ENCODE data around the gene PPHLN1. TPM values are rescaled to one million over a fixed set of nuclear protein-coding genes. Genes with fewer than 3 reads are reported as not detected.
A peak's percentile ranks its signal among the peaks of the same experiment; 100 is the strongest.
"Not testable (repeated sequence)": the region's sequence is repeated elsewhere in the genome, so short reads cannot be mapped to it uniquely, and the experiment has no call there.

Gene PPHLN1
- total RNA-seq, 1 donor from 2014 or later, result 50.3 TPM

GRCh38 chr12:42326541-42327226, 717 bp downstream of the PPHLN1 start:
- peak overlapping the region; percentile 88 for H3K27ac Mint-ChIP-seq (ENCODE audit: unreplicated experiment)
- H3K27me3 Mint-ChIP-seq (ENCODE audit: unreplicated experiment), result peaks cover 10% of the 10 kb centered on the region
- DNase-seq (ENCODE audit: low spot score), result no peak
- H3K9me3 Mint-ChIP-seq (ENCODE audit: unreplicated experiment), result no peaks in the 10 kb centered on the region
- peak overlapping the region; percentile 97 for H3K4me3 Mint-ChIP-seq (ENCODE audit: unreplicated experiment)
- peaks cover 19% of the 10 kb centered on the region for H3K4me1 Mint-ChIP-seq (ENCODE audit: unreplicated experiment)
- TF ChIP-seq, protein P1, sequence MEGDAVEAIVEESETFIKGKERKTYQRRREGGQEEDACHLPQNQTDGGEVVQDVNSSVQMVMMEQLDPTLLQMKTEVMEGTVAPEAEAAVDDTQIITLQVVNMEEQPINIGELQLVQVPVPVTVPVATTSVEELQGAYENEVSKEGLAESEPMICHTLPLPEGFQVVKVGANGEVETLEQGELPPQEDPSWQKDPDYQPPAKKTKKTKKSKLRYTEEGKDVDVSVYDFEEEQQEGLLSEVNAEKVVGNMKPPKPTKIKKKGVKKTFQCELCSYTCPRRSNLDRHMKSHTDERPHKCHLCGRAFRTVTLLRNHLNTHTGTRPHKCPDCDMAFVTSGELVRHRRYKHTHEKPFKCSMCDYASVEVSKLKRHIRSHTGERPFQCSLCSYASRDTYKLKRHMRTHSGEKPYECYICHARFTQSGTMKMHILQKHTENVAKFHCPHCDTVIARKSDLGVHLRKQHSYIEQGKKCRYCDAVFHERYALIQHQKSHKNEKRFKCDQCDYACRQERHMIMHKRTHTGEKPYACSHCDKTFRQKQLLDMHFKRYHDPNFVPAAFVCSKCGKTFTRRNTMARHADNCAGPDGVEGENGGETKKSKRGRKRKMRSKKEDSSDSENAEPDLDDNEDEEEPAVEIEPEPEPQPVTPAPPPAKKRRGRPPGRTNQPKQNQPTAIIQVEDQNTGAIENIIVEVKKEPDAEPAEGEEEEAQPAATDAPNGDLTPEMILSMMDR (IDR thresholded peaks at IDR 0.05; ENCODE audit: unreplicated experiment), result no peak
- H3K36me3 Mint-ChIP-seq (ENCODE audit: low read depth, unreplicated experiment), result no peaks in the 10 kb centered on the region

DNA sequence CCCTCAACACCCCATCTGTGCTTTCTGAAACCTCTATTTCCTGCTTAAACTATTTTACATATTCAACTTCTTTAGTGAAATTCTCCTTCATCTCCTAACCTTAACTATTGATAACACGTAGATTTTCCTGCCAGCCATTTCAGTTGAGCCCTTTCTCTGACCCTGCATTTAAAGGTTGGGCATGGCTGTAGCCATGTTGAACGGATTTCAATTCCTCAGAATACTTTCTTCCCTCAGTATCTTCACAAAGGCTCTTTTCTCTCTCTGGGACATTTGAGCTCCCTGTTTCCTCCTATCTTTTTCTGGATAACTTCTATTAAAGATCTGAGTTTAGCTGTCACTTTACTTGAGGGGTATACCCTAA, 1.2 kb downstream of the PPHLN1 start:
- peaks cover 10% of the 10 kb centered on the region for H3K27me3 Mint-ChIP-seq (ENCODE audit: unreplicated experiment)
- peak overlapping the region; percentile 11 for H3K27ac Mint-ChIP-seq (ENCODE audit: unreplicated experiment)
- peaks cover 19% of the 10 kb centered on the region for H3K4me1 Mint-ChIP-seq (ENCODE audit: unreplicated experiment)
- TF ChIP-seq, protein P1 (IDR thresholded peaks at IDR 0.05; ENCODE audit: unreplicated experiment), result no peak
- no peaks in the 10 kb centered on the region for H3K36me3 Mint-ChIP-seq (ENCODE audit: low read depth, unreplicated experiment)
- H3K4me3 Mint-ChIP-seq (ENCODE audit: unreplicated experiment), result peak overlapping the region; percentile 97
- no peaks in the 10 kb centered on the region for H3K9me3 Mint-ChIP-seq (ENCODE audit: unreplicated experiment)
- DNase-seq (ENCODE audit: low spot score), result no peak

DNA sequence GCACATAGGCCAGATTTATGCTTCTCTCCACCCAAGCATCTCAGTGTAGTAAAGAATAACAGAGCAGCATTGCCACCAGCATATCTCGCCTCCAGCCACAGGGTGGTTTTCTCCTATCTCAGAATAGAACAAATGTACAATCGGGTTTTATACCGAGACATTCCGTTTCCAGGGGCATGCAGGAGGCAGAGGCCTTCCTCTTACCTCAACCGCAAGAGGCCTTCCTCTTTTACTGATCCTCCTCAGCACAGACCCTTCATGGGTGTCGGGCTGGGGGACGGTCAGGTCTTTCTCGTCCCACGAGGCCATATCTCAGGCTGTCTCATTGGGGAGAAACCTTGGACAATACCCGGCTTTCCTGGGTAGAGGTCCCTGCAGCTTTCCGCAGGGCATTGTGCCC, 4.1 kb downstream of the PPHLN1 start:
- not testable (repeated sequence) for H3K36me3 Mint-ChIP-seq (ENCODE audit: low read depth, unreplicated experiment); DNase-seq (ENCODE audit: low spot score); H3K9me3 Mint-ChIP-seq (ENCODE audit: unreplicated experiment); H3K4me3 Mint-ChIP-seq (ENCODE audit: unreplicated experiment); H3K27me3 Mint-ChIP-seq (ENCODE audit: unreplicated experiment)
- Mint-ChIP-seq H3K4me1 (ENCODE audit: unreplicated experiment) (peaks cover 19% of the 10 kb centered on the region), H3K27ac (ENCODE audit: unreplicated experiment) (peak overlapping the region; percentile 46)

- Mint-ChIP-seq H3K9me3 (ENCODE audit: unreplicated experiment) (no peaks in the 10 kb centered on the region), H3K4me1 (ENCODE audit: unreplicated experiment) (no peaks in the 10 kb centered on the region), H3K27ac (ENCODE audit: unreplicated experiment) (no peak overlapping the region)
Observed at GRCh38 chr12:42332301-42333285, 6.6 kb downstream of the PPHLN1 start.

GRCh38 chr12:42336286-42336685, 10.3 kb downstream of the PPHLN1 start:
- TF ChIP-seq, protein P1 (IDR thresholded peaks at IDR 0.05; ENCODE audit: unreplicated experiment), result no peak
- Mint-ChIP-seq H3K27me3 (ENCODE audit: unreplicated experiment) (peaks cover 1% of the 10 kb centered on the region), H3K36me3 (ENCODE audit: low read depth, unreplicated experiment) (no peaks in the 10 kb centered on the region), H3K9me3 (ENCODE audit: unreplicated experiment) (no peaks in the 10 kb centered on the region), H3K4me1 (ENCODE audit: unreplicated experiment) (peaks cover 9% of the 10 kb centered on the region), H3K27ac (ENCODE audit: unreplicated experiment) (no peak overlapping the region), H3K4me3 (ENCODE audit: unreplicated experiment) (no peak overlapping the region)
- no peak for DNase-seq (ENCODE audit: low spot score)

More at GRCh38 chr12:42332301-42333285, 6.6 kb downstream of the PPHLN1 start:
- TF ChIP-seq, protein P1 (IDR thresholded peaks at IDR 0.05; ENCODE audit: unreplicated experiment), result peak; percentile 69
- DNase-seq (ENCODE audit: low spot score), result peak; percentile 19
- peaks cover 5% of the 10 kb centered on the region for H3K27me3 Mint-ChIP-seq (ENCODE audit: unreplicated experiment)
- H3K4me3 Mint-ChIP-seq (ENCODE audit: unreplicated experiment), result no peak overlapping the region
- H3K36me3 Mint-ChIP-seq (ENCODE audit: low read depth, unreplicated experiment), result no peaks in the 10 kb centered on the region

Measured in endothelial cell (in vitro differentiated cells).